Stimulated activated CD8-positive, alpha-beta memory T cell treated with anti-CD3 and anti-CD28 coated beads, Interleukin-7, amount 100 ng/mL, for 24 hours (primary cell): ENCODE data around the gene AHNAK.
"Not testable (repeated sequence)": the region's sequence is repeated elsewhere in the genome, so short reads cannot be mapped to it uniquely, and the experiment has no call there.

Source experiments
- DNase-seq: peaks from one replicate; pipeline ENCODE4 v3.0.0-alpha.2; 2020; ENCODE audit warnings: low read depth

Gene AHNAK

GRCh38 chr11:62553080-62553838 lies 6.7 kb upstream of the AHNAK start:
- DNase-seq, result no peak

GRCh38 chr11:62552485-62553079 lies 6.0 kb upstream of the AHNAK start:
- no peak for DNase-seq

- DNase-seq, result not testable (repeated sequence)
Measured at GRCh38 chr11:62550478-62550877, 3.9 kb upstream of the AHNAK start.

- DNase-seq, result no peak
Measured at GRCh38 chr11:62548545-62549335, 2.1 kb upstream of the AHNAK start.

GRCh38 chr11:62547691-62548281 lies 1.2 kb upstream of the AHNAK start:
- no peak for DNase-seq

- DNase-seq, result no peak
Measured at GRCh38 chr11:62546929-62547625, 471 bp upstream of the AHNAK start.

GRCh38 chr11:62545437-62546243 lies 966 bp downstream of the AHNAK start:
- DNase-seq, result no peak

- DNase-seq, result no peak
Measured at GRCh38 chr11:62544581-62545436, 1.8 kb downstream of the AHNAK start.

GRCh38 chr11:62543680-62544444 lies 2.7 kb downstream of the AHNAK start:
- DNase-seq, result no peak

GRCh38 chr11:62542750-62543567 lies 3.6 kb downstream of the AHNAK start:
- DNase-seq, result no peak

GRCh38 chr11:62542111-62542745 lies 4.4 kb downstream of the AHNAK start:
- no peak for DNase-seq

- DNase-seq, result no peak
Measured at GRCh38 chr11:62540804-62541701, 5.6 kb downstream of the AHNAK start.

GRCh38 chr11:62539238-62539925 lies 7.2 kb downstream of the AHNAK start:
- no peak for DNase-seq

GRCh38 chr11:62538470-62539237 lies 8.0 kb downstream of the AHNAK start:
- no peak for DNase-seq

- no peak for DNase-seq
Measured at GRCh38 chr11:62536301-62536957, 10.2 kb downstream of the AHNAK start.
